Skin epidermis (tissue), 12 donors: ENCODE results near the gene VPS41.

Experiments used
- H3K27ac ChIP-seq, 21 experiments: fragments of 200-600 bp; sonication (generic) in 11 of 21; one replicate each; pipeline ENCODE4 v1.5.0; 2020; ENCODE audit warnings: mild to moderate bottlenecking in 3 of 21, inconsistent platforms in 2 of 21, moderate library complexity in 2 of 21
- H3K4me3 ChIP-seq, 7 experiments: fragments of 200-600 bp; sonication (generic) in 2 of 7; one replicate each; pipeline ENCODE4 v1.5.0; 2020; ENCODE audit warnings: inconsistent platforms in 2 of 7, mild to moderate bottlenecking in 2 of 7, moderate library complexity in 1 of 7

VPS41 gene

GRCh38 chr7:38748056-38748610 lies 160.9 kb downstream of the VPS41 start:
- Histone ChIP-seq H3K4me3 (no peak overlapping the region), H3K27ac (no peak overlapping the region)

GRCh38 chr7:38746438-38746837 lies 162.6 kb downstream of the VPS41 start:
- H3K27ac ChIP-seq = no peak overlapping the region
- H3K4me3 ChIP-seq = no peak overlapping the region

GRCh38 chr7:38744746-38745145 lies 164.2 kb downstream of the VPS41 start:
- Histone ChIP-seq H3K27ac (no peak overlapping the region), H3K4me3 (no peak overlapping the region)

- Histone ChIP-seq H3K27ac (no peak overlapping the region), H3K4me3 (no peak overlapping the region)
Measured at GRCh38 chr7:38743899-38744298, 165.1 kb downstream of the VPS41 start.

- H3K27ac ChIP-seq = no peak overlapping the region
- H3K4me3 ChIP-seq = no peak overlapping the region
Measured at GRCh38 chr7:38740041-38740440, 168.9 kb downstream of the VPS41 start.

- Histone ChIP-seq H3K27ac (no peak overlapping the region), H3K4me3 (no peak overlapping the region)
Measured at GRCh38 chr7:38736138-38736537, 172.9 kb downstream of the VPS41 start.

- Histone ChIP-seq H3K4me3 (no peak overlapping the region), H3K27ac (no peak overlapping the region)
Measured at GRCh38 chr7:38731215-38731614, 177.8 kb downstream of the VPS41 start.

- no peak overlapping the region for H3K4me3 ChIP-seq
- H3K27ac ChIP-seq = no peak overlapping the region
Measured at GRCh38 chr7:38728145-38728544, 180.8 kb downstream of the VPS41 start.

GRCh38 chr7:38727184-38727940 lies 181.6 kb downstream of the VPS41 start:
- Histone ChIP-seq H3K27ac (no peak overlapping the region), H3K4me3 (no peak overlapping the region)

- no peak overlapping the region for H3K27ac ChIP-seq
- H3K4me3 ChIP-seq = no peak overlapping the region
Measured at GRCh38 chr7:38723327-38723726, 185.7 kb downstream of the VPS41 start.

GRCh38 chr7:38716397-38716796 lies 192.6 kb downstream of the VPS41 start:
- H3K4me3 ChIP-seq = no peak overlapping the region
- H3K27ac ChIP-seq = no peak overlapping the region

GRCh38 chr7:38709123-38709522 lies 199.9 kb downstream of the VPS41 start:
- H3K4me3 ChIP-seq = no peak overlapping the region
- H3K27ac ChIP-seq = no peak overlapping the region

- no peak overlapping the region for H3K27ac ChIP-seq
- no peak overlapping the region for H3K4me3 ChIP-seq
Measured at GRCh38 chr7:38704751-38705150, 204.2 kb downstream of the VPS41 start.

- H3K4me3 ChIP-seq = no peak overlapping the region
- H3K27ac ChIP-seq = no peak overlapping the region
Measured at GRCh38 chr7:38704041-38704547, 204.9 kb downstream of the VPS41 start.

- H3K27ac ChIP-seq = no peak overlapping the region
- no peak overlapping the region for H3K4me3 ChIP-seq
Measured at GRCh38 chr7:38703093-38703492, 205.9 kb downstream of the VPS41 start.

GRCh38 chr7:38702002-38702535 lies 206.9 kb downstream of the VPS41 start:
- Histone ChIP-seq H3K27ac (no peak overlapping the region), H3K4me3 (no peak overlapping the region)

- H3K27ac ChIP-seq = no peak overlapping the region
- no peak overlapping the region for H3K4me3 ChIP-seq
Measured at GRCh38 chr7:38700116-38700515, 208.9 kb downstream of the VPS41 start.

- no peak overlapping the region for H3K27ac ChIP-seq
- H3K4me3 ChIP-seq = no peak overlapping the region
Measured at GRCh38 chr7:38699471-38699870, 209.5 kb downstream of the VPS41 start.

- no peak overlapping the region for H3K27ac ChIP-seq
Measured at GRCh38 chr7:38694326-38694725, 214.7 kb downstream of the VPS41 start.

GRCh38 chr7:38686888-38687287 lies 222.1 kb downstream of the VPS41 start:
- H3K4me3 ChIP-seq = no peak overlapping the region
- no peak overlapping the region for H3K27ac ChIP-seq

More at GRCh38 chr7:38694326-38694725, 214.7 kb downstream of the VPS41 start:
- no peak overlapping the region for H3K4me3 ChIP-seq

- Histone ChIP-seq H3K4me3 (no peak overlapping the region), H3K27ac (no peak overlapping the region)
Measured at GRCh38 chr7:38685851-38686250, 223.1 kb downstream of the VPS41 start.
